ENCODE results near the gene GMDS. TPM values are rescaled to one million over a fixed set of nuclear protein-coding genes. Genes with fewer than 3 reads are reported as not detected.

The GMDS gene
- total and polyA plus RNA-seq, 2 of the 8 experiments (the other 6 are each of a cell fraction or from before 2014, with no cell fraction given), result 16.8 to 50.0 TPM

DNA sequence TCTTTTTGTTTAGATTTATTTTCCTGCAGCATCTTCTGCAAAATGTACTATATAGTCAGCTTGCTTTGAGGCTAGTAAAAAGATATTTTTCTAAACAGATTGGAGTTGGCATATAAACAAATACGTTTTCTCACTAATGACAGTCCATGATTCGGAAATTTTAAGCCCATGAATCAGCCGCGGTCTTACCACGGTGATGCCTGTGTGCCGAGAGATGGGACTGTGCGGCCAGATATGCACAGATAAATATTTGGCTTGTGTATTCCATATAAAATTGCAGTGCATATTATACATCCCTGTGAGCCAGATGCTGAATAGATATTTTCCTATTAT lies 632.5 kb downstream of the GMDS start:
- Histone ChIP-seq H2BK15ac (ENCODE audit: low read length) (no peak overlapping the region), H2BK120ac (replicated peaks; ENCODE audit: low read depth, low read length) (no peak overlapping the region), H3K4me3 (ENCODE audit: extremely low read depth in 1 of 4, insufficient read depth in 2 of 4, low read depth in 3 of 4, low read length in 4 of 4) (no peak overlapping the region), H3K9ac (replicated peaks in 1 of 4; ENCODE audit: extremely low read depth in 1 of 4, low read depth in 3 of 4, low read length in 3 of 4) (no peak overlapping the region), H3K18ac (ENCODE audit: extremely low read depth, low read length) (no peak overlapping the region), H3K23me2 (ENCODE audit: low read depth, low read length) (peaks cover 9% of the 10 kb centered on the region; the same call in 1 of the 2 replicates), H2AFZ (ENCODE audit: low read length) (no peak overlapping the region), H4K91ac (replicated peaks; ENCODE audit: insufficient read length, low read length) (no peak overlapping the region), H3K36me3 (ENCODE audit: control insufficient read depth in 2 of 4, insufficient read depth in 4 of 4, low read length in 3 of 4) (peaks cover 0 to 16% (median 0%) of the 10 kb centered on the region in 4 experiments; a peak in 1 of 8 replicates), H3K27ac (ENCODE audit: low read depth, low read length) (no peak overlapping the region), H3K27me3 (replicated peaks in 1 of 4; ENCODE audit: control insufficient read depth in 3 of 4, extremely low read depth in 1 of 4, insufficient read depth in 3 of 4, low read length in 3 of 4) (peaks cover 87 to 100% (median 96%) of the 10 kb centered on the region in 4 experiments), H3K79me1 (ENCODE audit: low read depth, low read length) (no peaks in the 10 kb centered on the region), H3K79me2 (ENCODE audit: control insufficient read depth in 1 of 2, insufficient read depth in 2 of 2, low read length in 2 of 2) (no peaks in the 10 kb centered on the region), H3K9me3 (ENCODE audit: insufficient read depth in 2 of 2, low read depth in 1 of 2, low read length in 1 of 2) (no peaks in the 10 kb centered on the region; a peak in 1 of 4 replicates), H2BK5ac (ENCODE audit: low read depth, low read length) (no peak overlapping the region), H3K14ac (ENCODE audit: insufficient read length) (no peak overlapping the region), H3K4ac (replicated peaks; ENCODE audit: insufficient read length, low read depth, low read length) (no peak overlapping the region), H2BK12ac (ENCODE audit: low read depth, low read length) (no peak overlapping the region), H3K56ac (replicated peaks; ENCODE audit: insufficient read length, low read depth, low read length) (no peak overlapping the region), H3K4me1 (replicated peaks in 1 of 4; ENCODE audit: control insufficient read depth in 3 of 4, insufficient read depth in 4 of 4, low read length in 3 of 4) (peaks cover under 1 to 25% (median 13%) of the 10 kb centered on the region in 4 experiments), H4K5ac (ENCODE audit: insufficient read length, low read depth, low read length) (no peak overlapping the region), H4K8ac (ENCODE audit: extremely low read depth, insufficient read depth, low read length) (no peak overlapping the region), H2AK5ac (ENCODE audit: low read depth, low read length) (no peak overlapping the region), H3K4me2 (ENCODE audit: insufficient read depth in 1 of 2, low read depth in 2 of 2, low read length in 2 of 2) (no peak overlapping the region; a peak in 1 of 4 replicates), H3K23ac (ENCODE audit: insufficient read length) (no peak overlapping the region), H2BK20ac (ENCODE audit: low read length) (no peak overlapping the region), H4K20me1 (replicated peaks in 1 of 2; ENCODE audit: control insufficient read depth in 1 of 2, insufficient read depth in 2 of 2, low read length in 2 of 2) (peaks cover 25 to 28% of the 10 kb centered on the region in 2 experiments)
- no peak for DNase-seq (ENCODE audit: low read depth in 1 of 2, low spot score in 2 of 2)
- ChIA-PET CTCF (ENCODE audit: partially characterized antibody) (interaction anchor here (1.1 to 2.2 kb wide), 2 partner anchors 9 to 16 kb away, joined by 3 to 13 read pairs; no protein-coding TSS in a partner anchor), POLR2A (ENCODE audit: partially characterized antibody) (no interaction called here)
- FAIRE-seq, result no peak
- TF ChIP-seq CBX8 (IDR thresholded peaks at IDR 0.05; ENCODE audit: borderline replicate concordance, low read depth, low read length) (peak; percentile 80), SP4 (IDR thresholded peaks at IDR 0.05; ENCODE audit: low read length) (no peak), RNF2 (IDR thresholded peaks at IDR 0.05; ENCODE audit: borderline replicate concordance, low read depth, low read length, missing control alignments, poor library complexity, severe bottlenecking) (peak; percentile 69)
- 21% methylated on average over 7 of the region's 7 CpGs; no CpG with 5 or more reads in 1 of the 2 experiments for WGBS, 2 experiments (ENCODE audit: extremely low coverage in 1 of 2, insufficient coverage in 1 of 2, insufficient read length in 1 of 2, insufficient replicate concordance in 2 of 2, low coverage in 1 of 2, low lambda C conversion rate in 2 of 2, missing lambda C conversion rate in 1 of 2)
